Mesendoderm (in vitro differentiated cells): ENCODE measurements around the gene MAMDC4.

Source experiments
- DNase-seq: peaks from one replicate; pipeline ENCODE4 v3.0.0; 2013
- H2AK5ac ChIP-seq: 2 replicates; pipeline ENCODE4 v1.6.1; 2013; ENCODE audit warnings: low read length, inconsistent platforms
- H2BK120ac ChIP-seq: 2 replicates; pipeline ENCODE4 v1.6.1; 2013; ENCODE audit warnings: low read depth, mild to moderate bottlenecking, low read length, moderate library complexity, mixed read lengths
- H2BK15ac ChIP-seq: replicated peaks from 2 replicates; pipeline ENCODE4 v1.6.1; 2013; ENCODE audit warnings: low read depth, mild to moderate bottlenecking, moderate library complexity
- H2BK5ac ChIP-seq: 2 replicates; pipeline ENCODE4 v1.6.1; 2013; ENCODE audit warnings: low read length, inconsistent platforms
- H3K18ac ChIP-seq: 2 replicates; pipeline ENCODE4 v1.6.1; 2013; ENCODE audit warnings: mild to moderate bottlenecking, low read length, mixed read lengths
- H3K23ac ChIP-seq: one replicate; pipeline ENCODE4 v1.6.1; 2013; ENCODE audit warnings: low read length
- H3K27ac ChIP-seq: 2 replicates; pipeline ENCODE4 v1.5.1; 2013; ENCODE audit warnings: low read depth, mild to moderate bottlenecking, inconsistent platforms, low read length, moderate library complexity
- H3K27me3 ChIP-seq: 2 replicates; pipeline ENCODE4 v1.6.1; 2013; ENCODE audit warnings: low read length, control low read depth, mild to moderate bottlenecking, inconsistent platforms; ENCODE audit not compliant: insufficient read depth, poor library complexity
- H3K36me3 ChIP-seq: 2 replicates; pipeline ENCODE4 v1.6.1; 2013; ENCODE audit warnings: low read length, inconsistent platforms; ENCODE audit not compliant: control insufficient read depth, insufficient read depth
- H3K4ac ChIP-seq: one replicate; pipeline ENCODE4 v1.6.1; 2013; ENCODE audit warnings: low read depth, mild to moderate bottlenecking, low read length, moderate library complexity
- H3K4me1 ChIP-seq: 2 replicates; pipeline ENCODE4 v1.6.1; 2013; ENCODE audit warnings: low read depth, low read length, inconsistent platforms; ENCODE audit not compliant: control insufficient read depth
- H3K4me2 ChIP-seq: 2 replicates; pipeline ENCODE4 v1.6.1; 2013; ENCODE audit warnings: low read length
- H3K4me3 ChIP-seq: 2 replicates; pipeline ENCODE4 v1.5.1; 2013; ENCODE audit warnings: mild to moderate bottlenecking, low read length
- H3K56ac ChIP-seq: one replicate; pipeline ENCODE4 v1.6.1; 2013; ENCODE audit warnings: low read length
- H3K79me1 ChIP-seq: 2 replicates; pipeline ENCODE4 v1.6.1; 2013; ENCODE audit warnings: low read length, inconsistent platforms
- H3K79me2 ChIP-seq: 2 replicates; pipeline ENCODE4 v1.6.1; 2013; ENCODE audit warnings: mild to moderate bottlenecking, low read length; ENCODE audit not compliant: control insufficient read depth, insufficient read depth
- H3K9ac ChIP-seq: 2 replicates; pipeline ENCODE4 v1.6.1; 2013; ENCODE audit warnings: low read length, inconsistent platforms
- H4K5ac ChIP-seq: one replicate; pipeline ENCODE4 v1.6.1; 2013; ENCODE audit warnings: low read length
- H4K8ac ChIP-seq: one replicate; pipeline ENCODE4 v1.6.1; 2013; ENCODE audit warnings: low read depth, mild to moderate bottlenecking, control low read depth, low read length, moderate library complexity
- WGBS: extraction: QIAGEN DNeasy Blood & Tissue Kit; methylation state at CpG from one replicate; pipeline ENCODE4 v1.1.7; 2013; ENCODE audit warnings: low lambda C conversion rate, missing lambda C conversion rate; ENCODE audit not compliant: insufficient coverage; ENCODE audit errors: extremely low coverage; 5-methylcytosine and 5-hydroxymethylcytosine counted together

The MAMDC4 gene

GRCh38 chr9:136856541-136857141 lies 4.5 kb downstream of the MAMDC4 start:
- H3K18ac ChIP-seq = no peak overlapping the region

GRCh38 chr9:136857166-136857565 lies 5.0 kb downstream of the MAMDC4 start:
- Histone ChIP-seq H3K4me1 (no peaks in the 10 kb centered on the region), H3K36me3 (no peaks in the 10 kb centered on the region), H2BK120ac (no peak overlapping the region), H2BK15ac (no peak overlapping the region), H3K79me1 (no peaks in the 10 kb centered on the region), H3K27me3 (no peaks in the 10 kb centered on the region), H3K18ac (no peak overlapping the region), H3K27ac (no peak overlapping the region), H2BK5ac (no peak overlapping the region), H3K4me2 (no peak overlapping the region), H3K23ac (no peak overlapping the region), H4K5ac (no peak overlapping the region), H3K79me2 (no peaks in the 10 kb centered on the region), H3K56ac (no peak overlapping the region), H2AK5ac (no peak overlapping the region), H3K9ac (no peak overlapping the region), H3K4me3 (no peak overlapping the region), H4K8ac (no peak overlapping the region), H3K4ac (no peak overlapping the region)
- no CpG with 5 or more reads among the region's 19 CpGs for WGBS
- DNase-seq = no peak

More at GRCh38 chr9:136856541-136857141, 4.5 kb downstream of the MAMDC4 start:
- Histone ChIP-seq H3K27me3 (no peaks in the 10 kb centered on the region), H3K4ac (no peak overlapping the region), H3K56ac (no peak overlapping the region), H3K4me3 (no peak overlapping the region), H3K27ac (no peak overlapping the region), H2BK5ac (no peak overlapping the region), H3K36me3 (no peaks in the 10 kb centered on the region), H3K79me2 (no peaks in the 10 kb centered on the region), H2AK5ac (no peak overlapping the region), H4K5ac (no peak overlapping the region), H3K23ac (no peak overlapping the region), H3K9ac (no peak overlapping the region), H4K8ac (no peak overlapping the region), H2BK120ac (no peak overlapping the region), H3K79me1 (no peaks in the 10 kb centered on the region), H3K4me2 (no peak overlapping the region), H2BK15ac (no peak overlapping the region), H3K4me1 (no peaks in the 10 kb centered on the region)
- no CpG with 5 or more reads among the region's 14 CpGs for WGBS
- DNase-seq = no peak

GRCh38 chr9:136857581-136858412 lies 5.7 kb downstream of the MAMDC4 start:
- H3K56ac ChIP-seq = no peak overlapping the region
- no peak overlapping the region for H2AK5ac ChIP-seq
- no peak for DNase-seq
- no peak overlapping the region for H3K4ac ChIP-seq
- no peak overlapping the region for H3K4me3 ChIP-seq
- no peak overlapping the region for H3K9ac ChIP-seq
- no peak overlapping the region for H2BK120ac ChIP-seq
- no peaks in the 10 kb centered on the region for H3K79me1 ChIP-seq
- H2BK15ac ChIP-seq = no peak overlapping the region
- H4K5ac ChIP-seq = no peak overlapping the region
- no peaks in the 10 kb centered on the region for H3K27me3 ChIP-seq
- peaks cover 1% of the 10 kb centered on the region for H3K36me3 ChIP-seq
- no peaks in the 10 kb centered on the region for H3K4me1 ChIP-seq
- H3K79me2 ChIP-seq = no peaks in the 10 kb centered on the region
- H3K18ac ChIP-seq = no peak overlapping the region
- H4K8ac ChIP-seq = no peak overlapping the region
- no peak overlapping the region for H2BK5ac ChIP-seq
- H3K23ac ChIP-seq = no peak overlapping the region
- no peak overlapping the region for H3K27ac ChIP-seq
- WGBS = no CpG with 5 or more reads among the region's 29 CpGs
- H3K4me2 ChIP-seq = no peak overlapping the region

DNA sequence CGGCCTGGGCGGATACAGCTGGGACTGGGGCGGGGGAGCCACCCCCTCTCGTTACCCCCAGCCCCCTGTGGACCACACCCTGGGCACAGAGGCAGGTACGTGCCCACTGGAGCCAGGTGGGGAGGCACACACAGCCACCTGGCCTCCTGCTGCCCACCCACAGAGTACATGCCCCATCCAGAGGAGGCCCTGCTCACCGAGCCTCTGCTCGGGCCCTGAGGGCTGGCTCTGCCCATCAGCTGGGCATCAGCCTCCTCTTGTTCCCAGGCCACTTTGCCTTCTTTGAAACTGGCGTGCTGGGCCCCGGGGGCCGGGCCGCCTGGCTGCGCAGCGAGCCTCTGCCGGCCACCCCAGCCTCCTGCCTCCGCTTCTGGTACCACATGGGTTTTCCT lies 6.3 kb downstream of the MAMDC4 start:
- H2AK5ac ChIP-seq = no peak overlapping the region
- DNase-seq = no peak
- no peaks in the 10 kb centered on the region for H3K27me3 ChIP-seq
- no peak overlapping the region for H2BK5ac ChIP-seq
- H4K5ac ChIP-seq = no peak overlapping the region
- no peak overlapping the region for H3K27ac ChIP-seq
- no peak overlapping the region for H3K56ac ChIP-seq
- no peak overlapping the region for H3K23ac ChIP-seq
- H3K9ac ChIP-seq = no peak overlapping the region
- H2BK15ac ChIP-seq = no peak overlapping the region
- no CpG with 5 or more reads among the region's 15 CpGs for WGBS
- H3K4me1 ChIP-seq = no peaks in the 10 kb centered on the region
- peaks cover 7% of the 10 kb centered on the region for H3K36me3 ChIP-seq
- no peak overlapping the region for H3K4ac ChIP-seq
- no peak overlapping the region for H3K18ac ChIP-seq
- H2BK120ac ChIP-seq = no peak overlapping the region
- no peak overlapping the region for H4K8ac ChIP-seq
- no peak overlapping the region for H3K4me2 ChIP-seq
- peaks cover under 1% of the 10 kb centered on the region for H3K79me1 ChIP-seq
- no peaks in the 10 kb centered on the region for H3K79me2 ChIP-seq
- H3K4me3 ChIP-seq = no peak overlapping the region

- Histone ChIP-seq H3K79me1 (peaks cover 5% of the 10 kb centered on the region), H4K8ac (no peak overlapping the region), H3K4ac (no peak overlapping the region), H3K79me2 (no peaks in the 10 kb centered on the region), H4K5ac (no peak overlapping the region), H3K27ac (no peak overlapping the region), H2BK120ac (no peak overlapping the region), H3K23ac (no peak overlapping the region), H3K36me3 (peaks cover 8% of the 10 kb centered on the region), H3K56ac (no peak overlapping the region), H3K9ac (no peak overlapping the region), H3K4me3 (no peak overlapping the region), H3K18ac (no peak overlapping the region), H3K4me1 (no peaks in the 10 kb centered on the region), H2BK5ac (no peak overlapping the region), H2BK15ac (no peak overlapping the region), H2AK5ac (no peak overlapping the region), H3K4me2 (no peak overlapping the region), H3K27me3 (no peaks in the 10 kb centered on the region)
- DNase-seq = no peak
- WGBS = no CpG with 5 or more reads among the region's 20 CpGs
Observed at GRCh38 chr9:136858844-136859757, 7.0 kb downstream of the MAMDC4 start.
